Endothelial cell of umbilical vein (primary cell): ENCODE data around the gene CCDC69. TPM values are rescaled to one million over a fixed set of nuclear protein-coding genes. Genes with fewer than 3 reads are reported as not detected.

Experiments
- BruUV-seq: library from RNA; stranded (reverse); fragments of 400-500 nt; replicated peaks from 2 replicates; lab custom pipeline; 2021; lab: Mats Ljungman, UMichigan
- CTCF ChIA-PET: fragments of 300-600, 350-600 bp; sonication (Branson Sonifier 250); formaldehyde crosslinking; loops from one replicate; lab custom pipeline; 2021; ENCODE audit warnings: antibody characterized with exemption, inconsistent platforms; lab: Charles Lee
- POLR2A ChIA-PET: fragments of 300-600, 350-600 bp; sonication (Branson Sonifier 250); formaldehyde crosslinking; loops from one replicate; lab custom pipeline; 2021; ENCODE audit warnings: antibody characterized with exemption, inconsistent platforms; lab: Charles Lee
- DNase-seq: peaks from one replicate; pipeline ENCODE4 v3.0.0-alpha.2; 2011; ENCODE audit warnings: low read depth, low spot score
- FAIRE-seq: peaks from 2 replicates; lab custom pipeline; 2011; peaks lifted over from hg19 to GRCh38; lab: Jason Lieb, UNC
- H2AFZ ChIP-seq: 2 replicates; pipeline ENCODE4 v1.6.0; 2012; ENCODE audit warnings: low read depth, low read length, control low read depth, inconsistent platforms
- H3K27ac ChIP-seq: 2 replicates; pipeline ENCODE4 v1.5.1; 2011; ENCODE audit warnings: low read depth, mild to moderate bottlenecking, control low read depth, low read length, moderate library complexity; ENCODE audit not compliant: insufficient read depth
- H3K27me3 ChIP-seq, 2 experiments: 2 replicates each; pipeline versions ENCODE4 v1.6.0 to v1.6.1; 2011; ENCODE audit warnings: low read length in 2 of 2, mixed read lengths in 1 of 2; ENCODE audit not compliant: control insufficient read depth in 2 of 2, insufficient read depth in 2 of 2
- H3K36me3 ChIP-seq, 2 experiments: 2 replicates in 1 of 2; 3 replicates in 1 of 2; pipeline ENCODE4 v1.5.1; 2011; ENCODE audit warnings: low read length in 2 of 2, mild to moderate bottlenecking in 1 of 2, moderate library complexity in 1 of 2; ENCODE audit not compliant: control insufficient read depth in 2 of 2, insufficient read depth in 2 of 2; ENCODE audit errors: extremely low read depth in 1 of 2
- H3K4me1 ChIP-seq: 3 replicates; pipeline ENCODE4 v1.5.1; 2011; ENCODE audit warnings: mild to moderate bottlenecking, low read length; ENCODE audit not compliant: control insufficient read depth, insufficient read depth; ENCODE audit errors: extremely low read depth
- H3K4me2 ChIP-seq: 2 replicates; pipeline ENCODE4 v1.6.1; 2011; ENCODE audit warnings: low read length, control low read depth, mixed read lengths; ENCODE audit not compliant: insufficient read depth
- H3K4me3 ChIP-seq, 3 experiments: fragments of 200-600 bp in 1 of 3; sonication (generic), shearing (Covaris generic) in 1 of 3; replicated peaks in 1 of 3; 2 replicates each; pipeline ENCODE4 v1.5.1; 2011 to 2016; ENCODE audit warnings: control low read depth in 3 of 3, low read length in 3 of 3, mild to moderate bottlenecking in 2 of 3, inconsistent platforms in 1 of 3, low read depth in 1 of 3, moderate library complexity in 1 of 3; ENCODE audit not compliant: insufficient read depth in 1 of 3
- H3K79me2 ChIP-seq: 2 replicates; pipeline ENCODE4 v1.6.0; 2012; ENCODE audit warnings: low read length, inconsistent platforms; ENCODE audit not compliant: control insufficient read depth, insufficient read depth
- H3K9ac ChIP-seq: replicated peaks from 2 replicates; pipeline ENCODE3; 2011; ENCODE audit warnings: low read length, control low read depth; ENCODE audit not compliant: insufficient read depth; ENCODE audit errors: extremely low read depth
- H3K9me1 ChIP-seq: replicated peaks from 3 replicates; pipeline ENCODE4 v1.6.0; 2011; ENCODE audit warnings: mild to moderate bottlenecking, low read length; ENCODE audit not compliant: control insufficient read depth, insufficient read depth; ENCODE audit errors: extremely low read depth
- H3K9me3 ChIP-seq: replicated peaks from 2 replicates; pipeline ENCODE4 v1.5.1; 2012; ENCODE audit warnings: low read length, inconsistent platforms; ENCODE audit not compliant: control insufficient read depth, insufficient read depth
- H4K20me1 ChIP-seq: replicated peaks from 2 replicates; pipeline ENCODE3; 2011; ENCODE audit warnings: mild to moderate bottlenecking, low read length; ENCODE audit not compliant: control insufficient read depth, insufficient read depth; ENCODE audit errors: extremely low read depth
- CTCF ChIP-seq, 2 donors: IDR thresholded peaks; 1 replicate in 1 of 2; 2 replicates in 1 of 2; pipeline ENCODE4 v1.5.1; 2011; ENCODE audit warnings: low read length in 2 of 2, mild to moderate bottlenecking in 2 of 2, moderate library complexity in 2 of 2, control low read depth in 1 of 2, inconsistent platforms in 1 of 2, low read depth in 1 of 2; ENCODE audit not compliant: insufficient read depth in 1 of 2; ENCODE audit errors: extremely low read depth in 1 of 2
- EZH2 ChIP-seq: IDR thresholded peaks from 2 replicates; pipeline ENCODE4 v1.6.1; 2012; ENCODE audit warnings: borderline replicate concordance, low read depth, mild to moderate bottlenecking, moderate library complexity, low read length, inconsistent platforms; ENCODE audit not compliant: severe bottlenecking
- FOS ChIP-seq: IDR thresholded peaks from 2 replicates; pipeline ENCODE4 v1.6.1; 2011; ENCODE audit warnings: mild to moderate bottlenecking, low read length, moderate library complexity, borderline replicate concordance; ENCODE audit not compliant: insufficient read depth
- GATA2 ChIP-seq: IDR thresholded peaks from 2 replicates; pipeline ENCODE4 v1.7.0; 2011; ENCODE audit warnings: low read depth, mild to moderate bottlenecking, moderate library complexity, mixed read lengths, low read length; ENCODE audit not compliant: insufficient read length, insufficient read depth
- JUN ChIP-seq: IDR thresholded peaks from 2 replicates; pipeline ENCODE4 v1.6.1; 2011; ENCODE audit warnings: borderline replicate concordance, low read depth; ENCODE audit not compliant: insufficient read length, insufficient read depth
- MAX ChIP-seq: IDR thresholded peaks from 2 replicates; pipeline ENCODE4 v1.6.1; 2011; ENCODE audit not compliant: insufficient read depth, insufficient read length
- MYC ChIP-seq: IDR thresholded peaks from one replicate; pipeline ENCODE4 v1.6.1; 2011; ENCODE audit warnings: mild to moderate bottlenecking, low read depth, low read length
- POLR2A ChIP-seq: IDR thresholded peaks from 2 replicates; pipeline ENCODE4 v1.6.1; 2012; ENCODE audit warnings: low read depth, mild to moderate bottlenecking, control low read depth, low read length
- POLR2AphosphoS5 ChIP-seq: IDR thresholded peaks from 2 replicates; pipeline ENCODE4 v1.6.1; 2012; ENCODE audit warnings: low read depth, mild to moderate bottlenecking, control low read depth, low read length, moderate library complexity; ENCODE audit not compliant: insufficient read depth
- dilution Hi-C: fragments of 300-500 bp; cut with MboI; formaldehyde crosslinking; loops from one replicate; pipeline ENCODE4 v1.15.0; 2019; ENCODE audit warnings: low sequenced_read_pairs; ENCODE audit not compliant: extremely low pct_ligation_motif_present
- intact Hi-C: fragments of 100-400 bp; cut with micrococcal nuclease; formaldehyde crosslinking; loops from one replicate; pipeline ENCODE4 v1.10.0; 2022
- polyA plus RNA-seq, 4 experiments: library from polyadenylated mRNA; depleted of rRNA in 3 of 4; stranded (reverse) in 3 of 4; unstranded in 1 of 4; fragments of >200 nt; gene quantifications; 2 replicates each; pipeline versions ENCODE4 v1.2.1 to v1.2.3, GENCODE V29; 2011 to 2012; ENCODE audit warnings: missing spikeins in 1 of 4
- total RNA-seq: library from RNA; stranded (reverse); gene quantifications from 2 replicates; pipeline ENCODE4 v1.2.3, GENCODE V29; 2021

The CCDC69 gene
- total and polyA plus RNA-seq, 2 donors (not counting 3 experiments of a cell fraction or from before 2014, with no cell fraction given): 4.1 to 4.5 TPM

GRCh38 chr5:151189151-151189550 is 34.7 kb downstream of the CCDC69 start:
- Histone ChIP-seq H3K9me3 (no peaks in the 10 kb centered on the region), H3K36me3 (no peaks in the 10 kb centered on the region), H3K9me1 (no peaks in the 10 kb centered on the region), H3K27ac (no peak overlapping the region), H3K27me3 (no peaks in the 10 kb centered on the region), H2AFZ (no peak overlapping the region), H3K4me3 (no peak overlapping the region), H4K20me1 (no peaks in the 10 kb centered on the region), H3K4me2 (no peak overlapping the region), H3K4me1 (no peaks in the 10 kb centered on the region), H3K79me2 (no peaks in the 10 kb centered on the region), H3K9ac (no peak overlapping the region)
- FAIRE-seq (no peak), DNase-seq (no peak)
- no TSS peak for BruUV-seq
- intact Hi-C loops (no loop called here), dilution Hi-C loops (no loop called here)
- ChIA-PET POLR2A (no interaction called here), CTCF (no interaction called here)
- TF ChIP-seq GATA2 (no peak), POLR2AphosphoS5 (no peak)

GRCh38 chr5:151186538-151186937 is 37.4 kb downstream of the CCDC69 start:
- H3K9me1 ChIP-seq: no peaks in the 10 kb centered on the region
- H3K4me2 ChIP-seq: no peak overlapping the region
- POLR2A ChIA-PET: interaction anchor here (0.9 kb wide), 1 partner anchor 34 kb away, joined by 3 read pairs; no protein-coding TSS in a partner anchor
- H3K79me2 ChIP-seq: no peaks in the 10 kb centered on the region
- no peaks in the 10 kb centered on the region for H4K20me1 ChIP-seq
- H3K27ac ChIP-seq: no peak overlapping the region
- TF ChIP-seq MYC (no peak), FOS (no peak), JUN (no peak), POLR2A (no peak), GATA2 (no peak), MAX (no peak), POLR2AphosphoS5 (no peak), EZH2 (no peak), CTCF (IDR thresholded peaks at IDR 0.05; ENCODE audit: extremely low read depth in 1 of 2, insufficient read depth in 1 of 2, low read depth in 1 of 2, low read length in 2 of 2) (no peak)
- no peak overlapping the region for H2AFZ ChIP-seq
- FAIRE-seq (no peak), DNase-seq (no peak)
- H3K9ac ChIP-seq: no peak overlapping the region
- intact Hi-C loops: no loop called here
- H3K27me3 ChIP-seq: no peaks in the 10 kb centered on the region
- H3K9me3 ChIP-seq: no peaks in the 10 kb centered on the region
- no peak overlapping the region for H3K4me3 ChIP-seq
- dilution Hi-C loops: no loop called here
- CTCF ChIA-PET: no interaction called here
- no peaks in the 10 kb centered on the region for H3K4me1 ChIP-seq
- no TSS peak for BruUV-seq
- H3K36me3 ChIP-seq: no peaks in the 10 kb centered on the region
